Peyer's patch (tissue), 4 donors: ENCODE results near the gene KLHDC8A.

Source experiments
- POLR2A ChIP-seq, 2 donors: fragments of 450-650 bp; IDR thresholded peaks; one replicate each; pipeline ENCODE4 v1.5.1; 2017; ENCODE audit warnings: antibody characterized with exemption in 2 of 2, mild to moderate bottlenecking in 2 of 2, moderate library complexity in 2 of 2
- TF ChIP-seq, protein P1 (sequence below), 6 experiments: fragments of 450-650 bp in 4 of 6; fragments of 200-600 bp in 2 of 6; sonication (generic) in 1 of 6; IDR thresholded peaks; one replicate each; pipeline ENCODE4 v1.5.1; 2017 to 2019; ENCODE audit warnings: antibody characterized with exemption in 6 of 6, mild to moderate bottlenecking in 3 of 6, moderate library complexity in 1 of 6

DNA sequence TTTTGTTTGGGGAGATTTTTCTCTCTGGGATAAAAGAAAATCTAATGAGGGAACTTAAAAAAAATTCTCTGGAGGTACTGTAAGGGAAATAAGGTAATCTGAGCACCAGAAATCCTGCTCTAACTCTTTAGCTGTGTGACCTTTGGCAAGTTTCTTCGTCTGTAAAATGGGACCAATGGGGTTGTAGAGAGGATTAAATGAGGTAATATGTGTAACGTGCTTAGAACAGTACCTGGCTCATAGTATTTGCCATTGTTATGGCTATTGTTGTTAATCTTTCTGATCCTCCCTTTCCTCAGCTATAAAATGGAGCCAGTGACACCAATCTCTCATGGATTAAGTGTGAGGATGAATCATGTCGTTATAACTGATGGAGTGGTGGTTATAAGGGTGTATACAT is 845 bp upstream of the KLHDC8A start:
- TF ChIP-seq, protein P1, sequence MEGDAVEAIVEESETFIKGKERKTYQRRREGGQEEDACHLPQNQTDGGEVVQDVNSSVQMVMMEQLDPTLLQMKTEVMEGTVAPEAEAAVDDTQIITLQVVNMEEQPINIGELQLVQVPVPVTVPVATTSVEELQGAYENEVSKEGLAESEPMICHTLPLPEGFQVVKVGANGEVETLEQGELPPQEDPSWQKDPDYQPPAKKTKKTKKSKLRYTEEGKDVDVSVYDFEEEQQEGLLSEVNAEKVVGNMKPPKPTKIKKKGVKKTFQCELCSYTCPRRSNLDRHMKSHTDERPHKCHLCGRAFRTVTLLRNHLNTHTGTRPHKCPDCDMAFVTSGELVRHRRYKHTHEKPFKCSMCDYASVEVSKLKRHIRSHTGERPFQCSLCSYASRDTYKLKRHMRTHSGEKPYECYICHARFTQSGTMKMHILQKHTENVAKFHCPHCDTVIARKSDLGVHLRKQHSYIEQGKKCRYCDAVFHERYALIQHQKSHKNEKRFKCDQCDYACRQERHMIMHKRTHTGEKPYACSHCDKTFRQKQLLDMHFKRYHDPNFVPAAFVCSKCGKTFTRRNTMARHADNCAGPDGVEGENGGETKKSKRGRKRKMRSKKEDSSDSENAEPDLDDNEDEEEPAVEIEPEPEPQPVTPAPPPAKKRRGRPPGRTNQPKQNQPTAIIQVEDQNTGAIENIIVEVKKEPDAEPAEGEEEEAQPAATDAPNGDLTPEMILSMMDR (IDR thresholded peaks at IDR 0.05): no peak
- TF ChIP-seq POLR2A (IDR thresholded peaks at IDR 0.05): no peak
